NCI-H446 treated with DMSO at 0.1 percent for 48 hours (cell line): Measurements from ENCODE around the gene OR52E1.
"Not testable (repeated sequence)": the region's sequence is repeated elsewhere in the genome, so short reads cannot be mapped to it uniquely, and the experiment has no call there.

Experiments used
- DNase-seq: peaks from one replicate; lab custom pipeline; 2025; lab: John Stamatoyannopoulos, UW

OR52E1 gene

GRCh38 chr11:5069272-5069671 lies at the start of gene OR52E1:
Gene OR52E1 (plus strand): TSS chr11:5069572.
- no peak for DNase-seq

GRCh38 chr11:5021996-5022395 lies 47.4 kb upstream of the OR52E1 start:
- no peak for DNase-seq

DNA sequence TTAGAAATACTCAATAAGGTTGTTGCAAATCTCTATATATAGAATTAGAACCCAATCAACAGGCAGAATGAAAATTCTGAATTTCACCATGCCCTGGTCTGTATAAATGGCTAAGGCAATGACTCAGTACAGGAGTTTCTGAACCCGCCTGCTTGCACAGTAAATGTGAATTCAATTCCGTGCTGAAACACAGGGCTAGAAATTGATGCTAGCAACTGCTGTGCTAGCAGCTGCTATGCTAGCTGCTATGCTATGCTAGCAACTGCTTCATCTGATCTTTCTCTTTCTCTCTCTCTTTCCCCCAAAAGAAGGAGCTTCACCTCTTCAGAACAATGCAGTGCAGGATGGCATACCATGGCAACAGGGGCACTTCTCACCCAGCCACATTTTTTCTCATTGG lies 32.7 kb upstream of the OR52E1 start:
- no peak for DNase-seq

GRCh38 chr11:5037926-5038325 lies 31.4 kb upstream of the OR52E1 start:
- DNase-seq = no peak

- peak; percentile 6 for DNase-seq
These were observed 31.0 kb upstream of the OR52E1 start for GRCh38 chr11:5038341-5038740.

- DNase-seq = no peak
These were observed 28.5 kb upstream of the OR52E1 start for GRCh38 chr11:5040876-5041275.

DNA sequence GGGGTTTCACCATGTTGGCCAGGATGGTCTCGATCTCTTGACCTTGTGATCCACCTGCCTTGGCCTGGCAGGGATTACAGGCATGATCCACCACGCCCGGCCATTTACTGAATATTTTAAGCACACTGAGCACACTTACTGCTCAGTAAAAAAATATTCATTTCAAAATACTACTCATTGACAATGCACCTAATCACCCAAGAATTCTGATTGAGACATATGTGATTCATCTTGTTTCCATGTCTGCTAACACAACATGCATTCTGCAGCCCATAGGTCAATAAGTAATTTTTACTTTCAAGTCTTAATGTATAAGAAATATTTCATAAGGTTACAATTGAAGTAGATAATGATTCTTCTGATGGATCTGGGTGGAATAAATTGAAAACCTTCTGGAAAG lies 27.3 kb upstream of the OR52E1 start:
- DNase-seq = no peak

DNA sequence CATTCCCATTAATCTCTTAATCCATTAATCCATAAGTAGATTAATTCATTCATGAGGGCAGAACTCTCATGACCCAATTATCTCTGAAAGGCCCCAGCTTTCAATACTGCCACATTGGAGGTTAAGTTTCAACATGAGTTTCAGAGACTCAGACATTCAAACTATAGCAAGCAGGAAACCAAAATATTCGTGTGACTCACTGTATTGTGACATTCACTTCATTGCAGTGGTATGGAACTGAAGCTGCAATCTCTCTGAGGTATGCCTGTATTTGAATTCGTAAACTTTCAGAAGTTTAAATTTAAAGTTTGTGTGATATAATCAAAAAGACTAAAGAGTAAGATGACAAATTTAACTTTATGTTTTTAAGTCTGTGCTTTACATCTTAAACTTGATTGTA lies 26.0 kb upstream of the OR52E1 start:
- no peak for DNase-seq

DNA sequence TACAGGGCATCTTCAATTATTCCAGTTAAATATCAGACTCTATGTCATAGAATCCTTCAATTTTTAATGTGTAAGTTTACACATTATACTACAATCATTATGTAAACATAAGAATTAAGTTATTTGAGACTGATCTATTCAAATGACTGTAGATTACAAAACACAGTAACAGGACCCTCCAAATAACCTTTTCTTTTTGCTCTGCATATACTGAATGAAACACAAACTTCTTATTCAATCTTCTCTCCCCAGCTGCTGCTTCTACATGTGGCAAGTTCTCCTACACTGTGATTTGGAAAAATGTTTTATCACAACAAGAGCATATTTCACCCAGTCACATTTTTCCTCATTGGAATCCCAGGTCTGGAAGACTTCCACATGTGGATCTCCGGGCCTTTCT lies 23.1 kb upstream of the OR52E1 start, which contains the start of gene OR52J3:
TSS of gene OR52J3 (plus strand) at position 301 of the 400 bp plus-strand sequence. CDS start at position 301, 0 bp downstream.
- DNase-seq = no peak

- DNase-seq = no peak
These were observed 22.5 kb upstream of the OR52E1 start for GRCh38 chr11:5046754-5047330.

GRCh38 chr11:5058679-5059078 lies 10.7 kb upstream of the OR52E1 start:
- DNase-seq = not testable (repeated sequence)

DNA sequence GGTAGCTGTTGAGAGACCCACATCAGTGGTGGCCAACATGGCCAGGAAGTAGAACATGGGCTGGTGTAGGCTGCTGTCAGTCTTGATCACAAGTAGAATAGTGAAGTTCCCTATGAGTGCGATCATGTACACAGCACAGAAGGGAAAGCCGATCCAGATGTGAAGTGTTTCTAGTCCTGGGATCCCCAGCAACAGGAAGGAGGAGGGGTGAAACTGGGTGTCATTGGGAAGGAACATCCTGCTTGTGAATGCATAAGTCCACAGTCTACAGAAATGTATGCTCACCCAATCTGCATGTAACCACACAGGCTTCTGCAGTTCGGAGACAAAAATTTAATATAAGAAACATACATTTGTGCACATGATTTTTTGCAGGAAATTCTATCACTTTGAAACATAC lies 10.0 kb upstream of the OR52E1 start, which contains the start of gene OR52E2:
TSS of gene OR52E2 (minus strand) at position 237 of the 400 bp plus-strand sequence. CDS start at position 237, 0 bp downstream.
- DNase-seq = no peak

GRCh38 chr11:5065027-5065426 lies 4.3 kb upstream of the OR52E1 start:
- no peak for DNase-seq

DNA sequence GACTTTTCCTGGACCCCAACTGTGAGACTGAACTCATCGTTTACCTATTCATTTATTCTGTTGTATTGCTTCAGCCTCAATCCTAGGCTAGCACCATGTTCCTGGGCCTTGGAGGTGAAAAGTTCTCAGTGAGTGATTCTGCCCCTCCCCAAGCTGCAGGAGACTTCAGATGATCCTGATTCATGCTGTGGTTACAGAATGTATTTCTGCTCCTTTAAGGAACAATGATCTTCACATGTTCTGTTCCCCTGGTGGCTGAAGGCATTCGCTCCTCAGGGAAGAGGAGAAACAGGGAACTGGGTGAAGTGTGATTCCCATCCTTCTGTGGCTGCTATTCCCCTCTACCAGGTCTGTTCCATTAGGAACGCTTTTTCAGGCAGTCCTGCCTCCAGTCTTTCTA lies 2.4 kb downstream of the OR52E1 start:
- no peak for DNase-seq

- DNase-seq = no peak
These were observed 12.0 kb downstream of the OR52E1 start for GRCh38 chr11:5081405-5081804.

GRCh38 chr11:5083602-5084001 lies 14.2 kb downstream of the OR52E1 start:
- DNase-seq = no peak

DNA sequence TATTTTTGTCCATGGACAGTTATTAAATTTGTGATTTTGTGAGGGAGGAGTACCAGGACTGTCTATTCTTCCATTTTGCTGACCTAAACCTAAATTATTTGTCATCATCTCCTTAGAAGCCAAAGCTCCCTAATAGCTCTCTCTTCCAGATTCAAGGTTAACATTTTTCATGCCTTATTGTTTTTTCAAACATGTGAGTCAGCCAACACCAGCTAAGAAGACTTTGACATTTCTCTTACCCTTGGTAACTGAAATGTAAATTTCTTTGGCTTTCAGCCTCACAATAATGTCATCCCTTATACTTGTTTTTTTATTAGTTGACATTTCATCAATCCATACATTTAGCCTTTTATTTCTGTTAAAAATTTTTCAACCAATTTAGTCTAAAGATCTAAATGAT lies 19.2 kb downstream of the OR52E1 start:
- DNase-seq = no peak

GRCh38 chr11:5090668-5091067 lies 21.3 kb downstream of the OR52E1 start:
- DNase-seq = no peak

GRCh38 chr11:5092821-5093585 lies 23.6 kb downstream of the OR52E1 start:
- DNase-seq = no peak

DNA sequence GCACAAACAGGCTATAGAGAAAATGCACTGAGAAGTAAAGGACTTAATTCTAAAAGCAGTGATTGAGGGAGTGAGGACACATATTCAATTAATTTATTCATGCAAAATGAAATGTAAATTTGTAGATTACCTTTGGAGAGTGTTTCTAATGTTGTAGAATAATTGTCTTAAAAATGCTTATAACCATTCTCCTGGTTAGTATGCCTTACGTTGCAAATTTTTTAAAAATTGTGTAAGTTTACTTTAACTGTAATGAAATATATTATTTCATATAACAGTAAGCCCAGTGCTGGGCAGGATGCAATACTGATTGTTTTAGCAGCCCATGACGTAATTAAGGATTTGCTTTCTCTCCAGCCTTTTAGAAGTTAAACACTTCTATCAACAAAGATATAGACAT lies 26.6 kb downstream of the OR52E1 start:
- no peak for DNase-seq

GRCh38 chr11:5102246-5102645 lies 32.9 kb downstream of the OR52E1 start:
- no peak for DNase-seq

- DNase-seq = no peak
These were observed 33.7 kb downstream of the OR52E1 start for GRCh38 chr11:5103066-5103465.

DNA sequence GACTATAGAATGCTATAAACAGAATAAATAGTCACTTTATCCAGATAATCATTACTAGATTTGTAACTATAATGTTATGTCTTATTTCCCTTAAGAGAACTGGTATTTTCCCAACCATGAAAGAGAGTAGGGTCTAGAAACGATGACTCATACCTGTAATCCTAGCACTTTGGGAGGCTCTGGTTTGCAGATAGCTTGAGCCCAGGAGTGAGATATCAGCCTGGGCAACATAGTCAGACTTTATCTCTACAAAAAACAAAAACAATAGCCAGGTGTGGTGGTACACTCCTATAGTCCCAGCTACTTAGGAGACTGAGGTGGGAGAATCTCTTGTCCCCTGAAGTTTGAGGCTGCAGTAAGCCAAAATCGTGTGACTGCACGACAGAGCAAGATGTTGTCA lies 37.9 kb downstream of the OR52E1 start:
- no peak for DNase-seq

GRCh38 chr11:5115339-5115738 lies 46.0 kb downstream of the OR52E1 start:
- DNase-seq = no peak
